Measurements from ENCODE around the gene PLN.

The PLN gene

DNA sequence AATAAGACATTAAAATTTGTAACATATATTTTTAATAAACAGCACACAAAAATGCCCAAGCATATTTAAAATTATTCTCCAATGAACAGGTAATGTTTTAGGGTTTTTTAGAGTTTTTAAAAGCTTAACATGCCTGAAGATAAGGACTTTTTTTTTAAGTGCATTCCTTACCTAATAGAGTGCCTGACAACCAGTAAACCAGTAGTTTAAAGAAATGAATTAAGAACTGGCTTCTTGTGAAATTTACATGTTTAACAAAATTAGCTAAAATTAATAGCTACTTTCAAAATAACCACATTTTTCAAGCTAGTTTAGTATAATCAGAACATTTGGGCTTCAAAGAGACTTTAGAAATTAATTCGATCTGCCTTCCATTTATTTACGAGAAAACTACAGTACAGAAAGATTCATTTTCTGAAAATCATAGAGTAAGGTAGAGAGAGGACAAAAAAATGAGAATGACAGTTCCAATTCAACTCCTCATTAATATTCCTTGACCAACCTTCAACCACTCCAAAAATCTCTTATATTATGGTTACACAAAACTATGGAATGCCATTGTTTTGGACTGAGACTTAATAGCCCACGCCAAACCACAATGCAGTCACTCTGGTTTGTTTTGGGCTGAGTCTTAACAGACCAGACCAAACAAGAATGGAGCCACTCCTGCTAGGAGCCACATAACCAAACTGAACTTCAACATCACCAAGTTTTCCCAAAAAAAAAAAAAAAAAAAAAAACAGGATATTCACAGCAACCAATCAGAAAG is 5.7 kb upstream of the PLN start:
- DNase-seq = no peak

DNA sequence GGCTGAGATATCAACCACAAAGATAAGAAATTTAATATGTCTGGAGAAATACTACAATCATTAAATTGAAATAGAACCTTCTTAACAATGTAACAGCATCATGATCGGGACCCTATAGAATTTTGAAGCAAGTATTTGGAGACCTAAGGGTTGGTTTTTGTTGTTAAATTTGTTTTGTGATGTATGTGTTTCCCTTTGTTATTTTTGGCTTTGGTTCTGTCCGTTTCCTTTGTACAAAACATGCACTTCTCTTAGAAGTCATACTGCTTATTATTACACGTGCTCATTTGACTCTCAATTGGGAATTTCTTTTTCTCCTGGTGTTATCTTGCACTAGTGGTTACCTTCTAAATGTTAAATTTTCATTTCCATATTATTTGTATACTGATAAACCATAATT is 4.0 kb upstream of the PLN start:
- DNase-seq = no peak

DNA sequence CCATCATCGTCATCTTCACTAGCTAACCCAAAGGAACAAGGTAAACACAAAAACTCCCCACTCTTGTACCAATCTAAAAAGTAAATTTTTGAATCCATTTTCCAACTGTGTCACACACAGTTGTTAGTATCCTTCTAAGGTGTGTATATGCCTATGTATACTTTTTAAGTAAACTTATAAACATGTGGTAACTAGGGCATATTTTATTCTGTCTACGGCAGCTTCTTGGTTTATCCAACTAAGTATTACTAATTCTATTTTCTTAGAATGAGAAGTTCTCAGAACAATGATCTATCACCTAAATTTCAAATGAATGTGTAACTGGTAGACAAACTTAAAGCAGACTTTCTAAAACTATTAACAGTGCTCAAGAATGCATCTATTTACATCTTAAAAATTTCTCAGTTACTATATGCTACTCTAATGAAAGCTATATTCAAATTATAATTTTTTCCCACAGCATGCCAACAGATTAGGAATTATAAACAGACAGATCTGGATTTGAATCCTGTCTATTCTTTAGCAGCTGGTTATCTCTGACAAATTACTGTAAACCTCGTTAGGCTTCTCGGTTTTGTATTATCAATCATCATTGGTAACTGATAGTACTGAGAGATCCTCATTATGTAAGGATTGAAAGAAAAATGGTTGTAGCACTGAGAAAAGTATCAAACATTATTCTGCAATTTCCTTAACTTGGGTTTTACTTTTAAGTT is 1.8 kb upstream of the PLN start:
- DNase-seq = no peak

DNA sequence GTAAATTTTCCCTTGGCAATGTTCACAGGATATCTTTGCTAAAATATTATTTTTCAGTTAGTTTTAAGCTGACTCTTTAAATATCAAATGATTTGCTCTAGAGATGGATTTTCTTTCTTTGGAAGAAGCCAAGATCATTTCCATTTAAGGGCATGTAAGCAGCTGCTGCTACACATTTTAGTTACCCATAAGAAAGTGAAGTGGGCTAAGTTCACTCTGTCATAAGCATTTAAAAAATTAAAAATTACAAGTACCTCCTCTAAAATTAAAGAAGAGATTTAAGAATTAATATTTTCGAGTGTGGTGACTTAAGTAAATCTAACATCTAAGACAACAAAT is 1.2 kb upstream of the PLN start:
- DNase-seq = no peak

DNA sequence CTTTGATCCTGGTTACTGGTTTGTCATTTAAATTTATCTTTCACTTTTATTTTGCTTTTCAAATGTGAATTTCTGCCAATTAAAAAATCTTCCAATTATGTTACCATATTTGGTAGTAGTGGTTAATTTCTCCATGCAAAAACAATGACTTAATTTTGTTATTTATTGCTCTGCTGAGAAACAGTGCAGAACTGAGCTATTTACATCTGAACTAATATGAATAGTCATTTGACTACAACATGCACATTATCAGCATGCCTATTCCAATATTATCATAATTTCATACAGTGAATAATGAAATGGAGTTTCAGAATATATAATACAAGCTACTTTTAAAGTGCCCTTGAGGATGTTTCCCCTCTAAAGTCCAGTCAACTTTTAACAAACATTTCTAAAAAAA is 517 bp downstream of the PLN start:
- DNase-seq = no peak

DNA sequence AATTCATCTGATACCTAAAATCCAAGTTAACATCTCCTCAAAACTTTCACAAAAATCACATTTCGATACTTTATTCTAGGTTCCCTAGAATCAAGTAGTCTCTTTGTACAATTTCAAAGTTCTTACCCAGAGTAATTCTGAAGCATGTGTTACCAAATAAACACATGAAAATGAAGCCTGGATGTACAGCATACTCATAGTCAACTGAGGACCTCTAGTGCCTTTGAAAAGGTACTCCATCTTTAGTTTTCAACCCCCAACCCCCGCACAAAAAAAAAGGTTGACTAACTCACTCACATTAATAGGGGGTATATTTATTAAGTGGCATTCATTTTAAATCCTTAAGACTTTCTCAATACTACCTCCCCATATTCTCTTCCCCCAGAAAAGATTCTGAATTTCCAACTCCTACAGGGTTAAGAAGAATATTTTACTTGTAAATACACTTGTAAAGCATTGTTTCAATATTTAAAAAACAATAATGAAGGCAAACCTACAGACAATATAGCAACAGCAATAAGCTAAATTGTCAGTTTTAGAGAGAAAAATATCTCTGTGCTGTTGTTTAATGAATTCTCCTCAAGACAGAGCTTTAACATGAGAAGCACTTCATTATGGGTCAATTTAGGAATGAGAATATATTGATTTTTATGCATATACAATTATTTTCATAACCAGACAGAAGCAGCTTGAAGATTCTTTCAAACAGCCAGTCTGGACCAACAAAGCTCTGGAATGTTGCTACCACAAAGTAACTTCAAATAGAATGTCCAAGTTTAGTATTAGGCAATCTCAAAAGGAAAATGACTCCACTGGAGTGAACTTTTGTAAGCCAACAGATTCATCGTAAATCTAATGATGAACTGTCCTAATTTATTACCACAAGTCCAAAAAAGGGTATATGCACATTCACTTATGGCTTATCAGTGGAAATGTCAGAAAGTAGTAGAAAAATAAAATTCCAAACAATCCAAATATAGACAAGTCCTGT is 3.3 kb downstream of the PLN start:
- peak in 1 of 2 donors; percentile 47 for DNase-seq

DNA sequence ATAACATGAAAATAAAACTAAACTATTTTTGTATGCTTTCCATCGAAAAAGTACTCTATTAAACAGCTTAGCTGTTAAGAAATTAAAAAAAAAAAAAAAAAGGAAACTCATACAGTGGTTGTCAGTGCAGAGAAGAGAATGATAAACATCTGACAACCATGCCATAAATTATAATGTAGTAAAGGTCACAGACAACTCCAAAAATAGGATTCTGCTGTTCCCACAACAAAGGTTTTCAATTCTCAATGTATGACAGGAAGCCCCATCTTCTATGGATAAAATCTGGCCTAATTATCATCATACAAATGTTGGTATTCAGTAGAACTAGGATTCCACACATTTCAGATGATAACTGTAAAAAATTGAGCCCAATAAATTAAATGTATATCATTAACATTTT is 5.0 kb downstream of the PLN start:
- no peak for DNase-seq

DNA sequence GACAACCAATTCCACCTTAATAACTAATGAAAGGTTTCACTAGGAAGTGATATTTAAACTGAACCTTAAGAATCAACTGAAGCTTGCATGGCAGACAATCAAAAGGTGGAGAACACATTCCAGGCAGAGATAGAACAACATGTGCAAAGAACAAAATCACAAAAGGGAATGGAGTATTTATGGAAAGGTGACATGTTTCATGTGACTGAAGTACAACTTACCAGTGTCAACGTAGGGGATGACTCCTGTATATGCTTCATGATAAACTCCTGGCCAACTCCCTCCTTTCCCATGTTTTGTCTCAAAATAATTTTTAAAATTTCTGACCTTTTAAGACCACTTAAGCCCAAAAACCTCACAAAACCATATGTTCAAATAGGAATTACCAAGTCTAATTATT is 6.6 kb downstream of the PLN start:
- no peak for DNase-seq

DNA sequence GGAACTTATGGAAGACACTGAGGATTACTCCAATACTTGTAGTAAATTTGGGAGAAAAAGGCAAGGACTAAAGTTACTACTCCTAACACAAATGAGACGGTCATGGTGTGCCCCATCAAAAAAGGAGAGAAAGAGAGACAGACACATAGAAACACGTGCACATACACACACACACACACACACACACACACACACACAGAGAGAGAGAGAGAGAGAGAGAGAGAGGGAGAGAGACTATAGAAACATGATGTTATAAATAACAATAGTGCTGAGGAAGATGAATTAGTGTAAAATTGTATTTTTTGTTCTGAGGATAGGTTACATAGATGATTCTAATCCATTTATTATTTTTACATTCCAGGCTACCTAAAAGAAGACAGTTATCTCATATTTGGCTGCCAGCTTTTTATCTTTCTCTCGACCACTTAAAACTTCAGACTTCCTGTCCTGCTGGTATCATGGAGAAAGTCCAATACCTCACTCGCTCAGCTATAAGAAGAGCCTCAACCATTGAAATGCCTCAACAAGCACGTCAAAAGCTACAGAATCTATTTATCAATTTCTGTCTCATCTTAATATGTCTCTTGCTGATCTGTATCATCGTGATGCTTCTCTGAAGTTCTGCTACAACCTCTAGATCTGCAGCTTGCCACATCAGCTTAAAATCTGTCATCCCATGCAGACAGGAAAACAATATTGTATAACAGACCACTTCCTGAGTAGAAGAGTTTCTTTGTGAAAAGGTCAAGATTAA is 10.5 kb downstream of the PLN start:
- peak; percentile 43 to 62 for DNase-seq

DNA sequence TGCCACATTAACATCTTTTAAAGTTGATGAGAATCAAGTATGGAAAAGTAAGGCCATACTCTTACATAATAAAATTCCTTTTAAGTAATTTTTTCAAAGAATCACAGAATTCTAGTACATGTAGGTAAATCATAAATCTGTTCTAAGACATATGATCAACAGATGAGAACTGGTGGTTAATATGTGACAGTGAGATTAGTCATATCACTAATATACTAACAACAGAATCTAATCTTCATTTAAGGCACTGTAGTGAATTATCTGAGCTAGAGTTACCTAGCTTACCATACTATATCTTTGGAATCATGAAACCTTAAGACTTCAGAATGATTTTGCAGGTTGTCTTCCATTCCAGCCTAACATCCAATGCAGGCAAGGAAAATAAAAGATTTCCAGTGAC is 11.6 kb downstream of the PLN start:
- no peak for DNase-seq

DNA sequence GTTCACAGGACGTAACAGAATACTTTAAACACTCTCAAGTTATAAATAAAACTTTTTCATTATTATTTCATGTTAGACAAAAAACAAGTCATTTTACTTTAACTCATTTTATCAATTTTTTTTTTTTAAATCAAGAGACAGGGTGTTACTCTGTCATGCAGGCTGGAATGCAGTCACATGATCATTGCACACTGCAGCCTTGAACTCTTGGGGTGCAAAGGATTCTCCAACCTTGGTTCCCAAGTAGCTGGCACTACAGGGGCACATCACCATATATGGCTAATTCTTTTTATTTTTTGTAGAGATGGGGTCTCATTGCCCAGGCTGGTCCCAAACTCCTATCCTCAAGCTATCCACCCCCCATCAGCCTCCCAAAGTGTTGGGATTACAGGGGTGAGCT is 14.2 kb downstream of the PLN start:
- no peak for DNase-seq

DNA sequence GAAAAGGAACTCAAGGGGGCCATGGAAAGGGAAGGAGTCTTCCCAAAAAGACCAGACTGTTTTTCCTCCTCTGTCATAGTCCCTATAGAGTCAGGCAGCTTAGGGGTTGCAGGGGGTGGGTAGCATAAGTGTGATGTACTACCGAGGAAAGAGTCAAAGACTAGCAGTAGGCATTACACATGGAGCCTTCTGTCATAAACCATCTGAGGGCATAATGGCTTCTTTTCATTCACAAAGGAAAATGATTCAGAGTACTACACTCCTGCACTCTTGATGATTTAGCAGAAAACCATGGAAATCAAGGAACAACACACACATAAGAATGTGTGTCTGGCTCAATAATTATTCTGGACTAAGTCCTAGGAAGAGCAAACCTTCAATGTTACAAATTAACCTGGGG is 14.9 kb downstream of the PLN start:
- DNase-seq = no peak

DNA sequence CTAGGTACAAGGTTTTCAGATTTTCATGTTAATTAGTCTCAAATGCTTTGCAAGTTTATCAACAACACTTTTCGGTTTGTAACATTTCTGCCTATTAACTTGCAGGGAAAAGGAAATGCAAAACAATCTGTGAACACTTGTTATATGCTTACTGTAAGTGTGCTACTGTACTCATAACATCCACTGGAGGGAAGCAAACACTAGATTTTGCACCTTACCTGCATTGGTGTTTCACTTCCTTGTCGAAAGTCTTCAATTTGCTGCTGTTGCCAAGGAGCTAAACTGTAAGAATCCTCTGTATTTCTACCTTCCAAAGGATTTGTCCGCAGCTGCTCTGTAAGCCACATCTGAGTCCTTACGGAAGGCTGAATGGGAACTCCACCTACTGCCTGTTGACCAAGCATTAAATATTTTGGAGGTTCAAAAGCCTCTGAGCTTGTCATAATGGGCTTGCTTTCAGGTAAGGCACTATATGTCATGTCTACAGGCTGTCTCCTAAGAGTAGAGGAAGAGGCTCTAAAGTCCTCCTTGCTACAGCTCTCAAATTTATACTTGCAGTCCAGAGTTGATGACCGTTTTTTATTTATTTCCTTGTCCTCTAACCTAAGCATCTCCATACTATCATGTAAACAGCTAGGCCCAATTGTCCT is 17.3 kb downstream of the PLN start:
- peak; percentile 25 to 67 for DNase-seq

DNA sequence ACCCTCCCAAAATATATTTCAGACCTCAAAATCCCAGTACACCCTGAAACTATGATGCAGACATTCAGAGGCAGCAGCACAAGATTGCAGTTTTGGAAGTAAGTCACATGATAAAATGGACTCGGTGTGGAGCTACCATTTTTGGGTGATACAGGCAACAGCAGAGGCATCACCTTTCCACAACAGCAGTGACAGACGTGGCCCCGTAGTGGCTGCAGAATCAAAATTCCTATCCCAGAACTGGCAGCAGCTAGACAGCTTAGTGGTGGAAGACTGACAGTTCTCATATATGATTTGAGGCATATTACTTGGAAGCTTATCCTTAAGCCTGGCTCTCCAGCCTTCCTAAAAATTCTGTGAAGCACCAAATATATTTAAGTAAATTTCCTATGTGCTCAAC is 19.9 kb downstream of the PLN start:
- DNase-seq = no peak

DNA sequence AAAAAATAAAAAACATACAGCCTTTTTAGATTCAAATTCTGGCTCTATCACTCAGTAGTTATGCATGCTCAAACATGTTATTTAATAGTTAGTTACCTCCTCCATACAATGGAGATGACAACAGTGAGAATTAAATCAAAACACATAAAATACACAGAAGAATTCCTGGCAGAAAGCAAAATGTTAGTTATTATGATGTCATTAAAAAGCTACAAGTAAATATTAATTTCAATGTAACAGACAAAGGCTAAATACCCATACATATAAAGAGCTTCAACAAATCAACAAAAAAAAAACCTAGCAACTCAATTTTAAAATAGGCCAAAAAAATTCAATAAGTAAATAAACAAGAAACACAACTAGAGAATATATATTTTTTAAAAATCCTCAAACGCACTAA is 21.4 kb downstream of the PLN start:
- no peak for DNase-seq

DNA sequence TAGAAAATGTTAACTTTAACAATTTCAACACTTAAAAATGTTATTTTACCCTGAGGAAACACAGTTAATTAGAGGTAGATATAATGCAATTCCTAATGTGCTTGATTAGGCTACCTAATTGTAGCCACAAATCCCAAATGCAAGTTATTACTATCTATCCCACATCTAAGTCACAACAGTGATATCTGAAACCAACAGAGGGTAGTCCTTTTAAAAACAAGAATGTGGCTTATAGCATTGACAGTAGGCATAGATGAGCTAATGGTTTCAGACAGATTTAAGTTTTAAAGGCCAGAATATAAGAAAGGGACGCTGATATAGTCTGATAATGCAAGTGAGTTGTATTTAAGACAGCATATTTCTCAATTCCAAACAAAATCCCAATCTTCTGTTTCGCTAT is 23.0 kb downstream of the PLN start:
- no peak for DNase-seq

DNA sequence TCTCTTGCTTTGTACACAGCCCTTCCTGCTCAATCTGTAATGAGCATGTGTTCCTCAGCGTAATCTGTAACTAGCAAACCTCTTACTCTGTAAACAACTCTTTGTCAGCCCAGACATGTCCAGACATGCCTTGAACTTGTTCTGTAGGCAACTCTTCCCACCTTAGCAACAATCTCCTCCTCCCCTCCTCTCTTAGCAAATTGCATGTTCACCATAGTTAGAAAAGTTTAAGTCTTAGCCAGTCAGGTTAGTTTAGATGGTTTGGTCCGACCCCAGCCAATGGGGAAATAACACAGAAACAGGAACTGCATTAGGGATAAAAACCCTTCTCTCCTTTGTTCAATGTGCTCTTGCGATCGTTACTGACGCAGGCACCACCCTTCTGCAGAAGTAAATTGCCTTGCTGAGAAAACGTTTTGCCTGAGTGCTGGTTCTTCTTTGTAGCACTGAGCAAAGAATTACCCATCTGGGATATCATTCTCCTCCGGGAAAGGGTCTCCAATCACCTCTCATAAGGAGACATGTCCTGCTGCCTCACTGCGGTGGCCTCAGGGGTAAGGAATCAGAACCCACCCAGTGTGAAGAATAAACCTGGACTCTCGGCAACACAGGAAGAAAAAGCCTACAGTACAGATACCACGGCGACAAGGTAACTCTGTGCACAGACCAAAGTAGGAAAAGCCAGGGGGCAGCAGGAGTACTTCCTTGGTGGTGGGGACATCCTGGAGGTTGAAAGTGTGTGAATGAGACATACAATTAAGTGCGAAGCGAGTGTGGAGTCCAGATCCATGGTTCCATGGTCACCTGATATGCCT is 26.2 kb downstream of the PLN start:
- DNase-seq = no peak

DNA sequence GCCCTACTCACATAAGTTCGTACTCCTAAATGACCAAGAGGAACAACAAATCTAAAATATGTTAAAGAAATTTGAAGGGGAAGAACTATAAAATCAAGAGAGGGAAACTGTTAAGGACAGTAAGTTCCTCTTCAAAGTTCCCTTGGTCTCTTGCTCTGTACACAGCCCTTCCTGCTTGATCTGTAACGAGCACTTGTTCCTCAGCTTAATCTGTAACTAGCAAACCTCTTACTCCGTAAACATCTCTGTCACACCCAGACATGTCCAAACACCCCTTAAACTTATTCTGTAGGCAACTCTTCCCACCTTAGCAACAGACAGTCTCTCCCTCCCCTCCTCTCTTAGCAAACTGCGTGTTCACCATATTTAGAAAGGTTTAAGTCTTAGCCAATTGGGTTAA is 29.9 kb downstream of the PLN start:
- no peak for DNase-seq

DNA sequence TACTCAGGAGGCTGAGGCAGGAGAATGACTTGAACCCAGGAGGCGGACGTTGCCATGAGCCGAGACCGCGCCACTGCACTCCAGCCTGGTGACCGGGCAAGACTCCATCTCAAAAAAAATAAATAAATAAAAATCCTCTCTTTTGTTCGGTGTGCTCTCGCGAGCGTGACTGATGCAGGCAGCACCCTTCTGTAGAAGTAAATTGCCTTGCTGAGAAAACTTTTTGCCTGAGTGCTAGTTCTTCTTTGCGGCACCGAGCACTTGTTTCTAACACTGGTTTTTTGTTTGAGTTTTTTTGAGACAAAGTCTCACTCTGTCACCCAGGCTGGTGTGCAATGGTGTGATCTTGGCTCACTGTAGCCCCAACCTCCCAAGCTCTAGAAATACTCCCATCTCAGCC is 30.5 kb downstream of the PLN start:
- no peak for DNase-seq

DNA sequence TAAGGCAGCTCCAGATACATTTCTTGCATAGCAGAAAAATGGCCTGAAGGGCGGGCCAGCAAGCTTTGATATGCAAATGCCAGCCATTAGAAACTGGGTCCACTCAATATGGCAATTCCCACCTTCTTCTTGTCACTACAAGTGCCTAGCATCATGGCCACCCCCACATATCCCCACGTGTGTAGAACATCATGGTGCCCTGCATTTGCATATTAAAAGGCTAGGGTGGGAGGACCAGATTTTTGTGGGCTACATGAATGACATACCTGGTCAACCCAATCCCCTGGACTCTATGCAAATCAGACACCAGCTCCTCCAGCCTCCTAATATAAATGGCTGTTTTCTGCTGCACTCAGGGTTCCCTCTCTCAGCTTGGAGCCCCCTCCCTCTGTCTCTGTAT is 31.7 kb downstream of the PLN start:
- no peak for DNase-seq
